Measurements from ENCODE around the gene PLD5. TPM values are rescaled to one million over a fixed set of nuclear protein-coding genes. Genes with fewer than 3 reads are reported as not detected.
A peak's percentile ranks its signal among the peaks of the same experiment; 100 is the strongest.

Gene PLD5
- total and polyA plus RNA-seq, 4 donors, result 4.6 to 11.5 (median 9.4) TPM

GRCh38 chr1:242456726-242457269 lies 67.7 kb downstream of the PLD5 start:
- Histone ChIP-seq H3K27me3 (ENCODE audit: control insufficient read depth, insufficient read depth, low read length) (no peaks in the 10 kb centered on the region), H3K27ac (ENCODE audit: low read depth, low read length) (no peak overlapping the region), H3K4me3 (ENCODE audit: low read depth, low read length) (no peak overlapping the region), H3K36me3 (ENCODE audit: control insufficient read depth, insufficient read depth, low read length) (no peaks in the 10 kb centered on the region), H3K9me3 (ENCODE audit: control insufficient read depth, insufficient read depth, low read length) (no peaks in the 10 kb centered on the region), H3K4me1 (ENCODE audit: control insufficient read depth, insufficient read depth, low read length) (no peaks in the 10 kb centered on the region)
- DNase-seq (ENCODE audit: low read depth in 4 of 6, low spot score in 6 of 6), result no peak
- 90% methylated on average over 3 of the region's 11 CpGs for WGBS (ENCODE audit: insufficient coverage)

DNA sequence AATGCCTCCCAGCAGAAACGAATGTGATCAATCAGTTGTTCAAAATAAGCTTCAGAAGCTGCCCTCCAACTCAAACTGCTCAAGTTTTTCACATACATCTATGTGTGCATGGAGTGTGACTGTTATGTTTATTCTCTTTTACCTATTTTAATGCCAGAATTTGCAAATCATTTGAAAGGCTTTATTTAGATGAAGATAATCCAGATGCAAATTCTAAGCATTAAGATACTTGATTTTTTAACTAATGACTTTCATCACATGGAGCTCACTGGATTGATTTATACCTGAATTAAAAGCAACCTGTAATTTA lies 69.5 kb downstream of the PLD5 start:
- H3K4me3 ChIP-seq (ENCODE audit: low read depth, low read length), result no peak overlapping the region
- no peaks in the 10 kb centered on the region for H3K4me1 ChIP-seq (ENCODE audit: control insufficient read depth, insufficient read depth, low read length)
- no peaks in the 10 kb centered on the region for H3K9me3 ChIP-seq (ENCODE audit: control insufficient read depth, insufficient read depth, low read length)
- H3K36me3 ChIP-seq (ENCODE audit: control insufficient read depth, insufficient read depth, low read length), result no peaks in the 10 kb centered on the region
- H3K27me3 ChIP-seq (ENCODE audit: control insufficient read depth, insufficient read depth, low read length), result no peaks in the 10 kb centered on the region
- no peak for DNase-seq (ENCODE audit: low read depth in 4 of 6, low spot score in 6 of 6)
- H3K27ac ChIP-seq (ENCODE audit: low read depth, low read length), result no peak overlapping the region
- WGBS (ENCODE audit: insufficient coverage), result no CpG with 5 or more reads among the region's 1 CpG

GRCh38 chr1:242454262-242455051 lies 70.0 kb downstream of the PLD5 start:
- 23% methylated on average over 4 of the region's 9 CpGs for WGBS (ENCODE audit: insufficient coverage)
- Histone ChIP-seq H3K4me1 (ENCODE audit: control insufficient read depth, insufficient read depth, low read length) (peaks cover 4% of the 10 kb centered on the region), H3K27ac (ENCODE audit: low read depth, low read length) (no peak overlapping the region), H3K4me3 (ENCODE audit: low read depth, low read length) (no peak overlapping the region), H3K36me3 (ENCODE audit: control insufficient read depth, insufficient read depth, low read length) (no peaks in the 10 kb centered on the region), H3K9me3 (ENCODE audit: control insufficient read depth, insufficient read depth, low read length) (no peaks in the 10 kb centered on the region), H3K27me3 (ENCODE audit: control insufficient read depth, insufficient read depth, low read length) (no peaks in the 10 kb centered on the region)
- DNase-seq (ENCODE audit: low read depth in 4 of 6, low spot score in 6 of 6), result peak in 5 of 6 donors; percentile 39 to 91 (median 45)

DNA sequence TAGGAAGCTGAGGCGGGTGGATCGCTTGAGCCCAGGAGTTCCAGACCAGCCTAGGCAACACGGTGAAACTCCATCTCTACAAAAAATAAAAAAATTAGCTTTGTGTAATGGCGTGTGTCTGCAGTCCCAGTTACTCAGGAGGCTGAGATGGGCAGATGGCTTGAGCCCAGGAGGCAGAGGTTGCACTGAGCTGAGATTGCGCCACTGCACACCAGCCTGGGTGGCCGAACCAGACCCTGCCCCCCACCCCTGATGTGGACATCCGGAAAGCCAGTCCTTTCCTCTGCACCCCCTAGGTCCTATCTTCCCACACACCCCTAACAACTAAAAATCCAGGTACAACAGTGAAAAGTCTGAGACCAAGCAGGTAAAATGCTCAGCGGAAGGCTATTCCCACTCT lies 71.9 kb downstream of the PLD5 start:
- Histone ChIP-seq H3K9me3 (ENCODE audit: control insufficient read depth, insufficient read depth, low read length) (no peaks in the 10 kb centered on the region), H3K4me1 (ENCODE audit: control insufficient read depth, insufficient read depth, low read length) (peaks cover 11% of the 10 kb centered on the region), H3K27ac (ENCODE audit: low read depth, low read length) (no peak overlapping the region), H3K36me3 (ENCODE audit: control insufficient read depth, insufficient read depth, low read length) (no peaks in the 10 kb centered on the region), H3K27me3 (ENCODE audit: control insufficient read depth, insufficient read depth, low read length) (no peaks in the 10 kb centered on the region), H3K4me3 (ENCODE audit: low read depth, low read length) (no peak overlapping the region)
- WGBS (ENCODE audit: insufficient coverage), result 97% methylated on average over 3 of the region's 8 CpGs
- DNase-seq (ENCODE audit: low read depth in 4 of 6, low spot score in 6 of 6), result no peak

DNA sequence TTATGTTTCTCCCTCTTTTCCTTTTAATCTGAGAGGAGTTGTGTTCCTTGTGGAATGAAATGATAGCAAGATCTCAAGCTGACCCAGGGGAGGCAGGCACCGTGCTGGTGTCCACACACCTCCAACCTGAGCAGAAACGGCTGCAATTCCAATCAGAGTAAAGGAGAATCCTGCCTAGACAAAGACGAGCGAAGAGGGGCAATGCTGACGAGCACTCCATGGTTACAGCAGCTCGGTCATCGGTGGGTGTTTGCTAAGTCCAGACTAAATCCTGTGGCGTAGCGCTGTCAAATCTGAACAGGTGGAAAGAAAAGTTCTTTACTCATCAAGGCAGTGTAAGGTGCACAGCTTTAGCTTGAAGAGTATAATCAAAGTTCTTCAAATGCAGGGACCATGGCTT lies 74.8 kb downstream of the PLD5 start:
- Histone ChIP-seq H3K27me3 (ENCODE audit: control insufficient read depth, insufficient read depth, low read length) (no peaks in the 10 kb centered on the region), H3K4me3 (ENCODE audit: low read depth, low read length) (no peak overlapping the region), H3K36me3 (ENCODE audit: control insufficient read depth, insufficient read depth, low read length) (no peaks in the 10 kb centered on the region), H3K9me3 (ENCODE audit: control insufficient read depth, insufficient read depth, low read length) (no peaks in the 10 kb centered on the region), H3K27ac (ENCODE audit: low read depth, low read length) (no peak overlapping the region), H3K4me1 (ENCODE audit: control insufficient read depth, insufficient read depth, low read length) (peaks cover 11% of the 10 kb centered on the region)
- 59% methylated on average over 7 of the region's 9 CpGs for WGBS (ENCODE audit: insufficient coverage)
- peak in 2 of 6 donors; percentile 15 to 45 for DNase-seq (ENCODE audit: low read depth in 4 of 6, low spot score in 6 of 6)

DNA sequence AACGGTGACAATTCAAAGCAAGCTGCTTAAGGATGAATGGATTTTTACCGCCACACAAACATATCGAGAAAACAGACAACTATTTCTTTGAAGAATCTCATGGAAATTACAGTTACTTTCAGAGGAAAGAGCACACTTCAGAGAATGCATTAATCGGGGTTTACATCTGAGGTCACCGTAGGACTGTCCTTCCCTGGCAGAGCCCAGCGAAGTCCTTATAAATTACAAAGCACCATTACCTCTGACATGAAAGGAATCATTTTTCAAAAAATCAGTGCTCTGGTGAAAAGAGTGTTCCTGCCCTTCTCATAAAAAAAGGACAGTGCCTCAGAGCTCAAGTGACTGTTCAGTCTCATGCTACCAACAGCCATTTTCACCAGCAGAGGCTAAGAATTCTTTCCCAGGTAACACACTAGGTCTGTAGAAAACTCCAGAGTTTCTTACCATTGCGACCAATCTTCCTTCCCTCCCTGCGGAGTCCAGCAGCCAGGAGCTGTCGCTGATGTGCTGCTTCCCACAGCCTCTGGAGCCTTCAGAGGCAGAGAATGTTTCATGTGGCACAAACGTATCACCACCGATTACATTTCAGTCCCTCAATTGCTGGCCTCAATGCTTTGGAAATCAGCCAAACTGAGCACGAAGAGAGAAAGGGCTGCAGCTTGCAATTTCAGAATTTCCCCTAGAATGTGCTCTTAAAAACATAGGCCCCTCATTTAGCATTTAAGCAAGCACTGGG lies 75.4 kb downstream of the PLD5 start:
- H3K4me3 ChIP-seq (ENCODE audit: low read depth, low read length), result no peak overlapping the region
- WGBS (ENCODE audit: insufficient coverage), result 7% methylated on average over 10 of the region's 12 CpGs
- no peak overlapping the region for H3K27ac ChIP-seq (ENCODE audit: low read depth, low read length)

GRCh38 chr1:242447689-242448088 lies 76.8 kb downstream of the PLD5 start:
- no peak for DNase-seq (ENCODE audit: low read depth in 4 of 6, low spot score in 6 of 6)
- Histone ChIP-seq H3K36me3 (ENCODE audit: control insufficient read depth, insufficient read depth, low read length) (no peaks in the 10 kb centered on the region), H3K4me3 (ENCODE audit: low read depth, low read length) (no peak overlapping the region), H3K27me3 (ENCODE audit: control insufficient read depth, insufficient read depth, low read length) (no peaks in the 10 kb centered on the region), H3K4me1 (ENCODE audit: control insufficient read depth, insufficient read depth, low read length) (peaks cover 11% of the 10 kb centered on the region), H3K27ac (ENCODE audit: low read depth, low read length) (no peak overlapping the region), H3K9me3 (ENCODE audit: control insufficient read depth, insufficient read depth, low read length) (no peaks in the 10 kb centered on the region)
- WGBS (ENCODE audit: insufficient coverage), result 65% methylated on average over 2 of the region's 7 CpGs

More for the DNA sequence above, 75.4 kb downstream of the PLD5 start:
- no peaks in the 10 kb centered on the region for H3K9me3 ChIP-seq (ENCODE audit: control insufficient read depth, insufficient read depth, low read length)
- peaks cover 11% of the 10 kb centered on the region for H3K4me1 ChIP-seq (ENCODE audit: control insufficient read depth, insufficient read depth, low read length)
- H3K27me3 ChIP-seq (ENCODE audit: control insufficient read depth, insufficient read depth, low read length), result no peaks in the 10 kb centered on the region
- H3K36me3 ChIP-seq (ENCODE audit: control insufficient read depth, insufficient read depth, low read length), result no peaks in the 10 kb centered on the region
- DNase-seq (ENCODE audit: low read depth in 4 of 6, low spot score in 6 of 6), result peak in 2 of 6 donors; percentile 61 to 84

DNA sequence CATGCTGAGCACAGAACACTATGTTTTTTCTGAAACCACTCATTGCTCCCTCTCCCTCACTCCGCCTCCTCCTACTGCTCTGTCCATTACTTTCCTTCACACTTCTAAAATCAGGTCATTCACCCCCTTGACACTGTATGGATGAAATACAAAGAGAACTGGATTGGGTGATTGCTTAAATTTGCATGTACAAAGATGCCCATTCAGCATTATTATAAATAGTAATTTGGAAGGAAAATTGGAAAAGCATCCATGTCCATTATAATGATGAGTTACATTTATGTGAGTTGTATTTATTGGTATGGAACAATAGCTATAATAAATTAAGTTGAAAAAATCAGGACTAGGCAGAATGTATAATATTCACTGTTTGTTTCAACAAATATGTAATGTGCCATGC lies 83.7 kb downstream of the PLD5 start:
- H3K27me3 ChIP-seq (ENCODE audit: control insufficient read depth, insufficient read depth, low read length), result no peaks in the 10 kb centered on the region
- H3K4me3 ChIP-seq (ENCODE audit: low read depth, low read length), result no peak overlapping the region
- H3K36me3 ChIP-seq (ENCODE audit: control insufficient read depth, insufficient read depth, low read length), result no peaks in the 10 kb centered on the region
- no peaks in the 10 kb centered on the region for H3K9me3 ChIP-seq (ENCODE audit: control insufficient read depth, insufficient read depth, low read length)
- H3K27ac ChIP-seq (ENCODE audit: low read depth, low read length), result no peak overlapping the region
- DNase-seq (ENCODE audit: low read depth in 4 of 6, low spot score in 6 of 6), result no peak
- WGBS (ENCODE audit: insufficient coverage), result no CpG with 5 or more reads among the region's 1 CpG
- no peaks in the 10 kb centered on the region for H3K4me1 ChIP-seq (ENCODE audit: control insufficient read depth, insufficient read depth, low read length)

DNA sequence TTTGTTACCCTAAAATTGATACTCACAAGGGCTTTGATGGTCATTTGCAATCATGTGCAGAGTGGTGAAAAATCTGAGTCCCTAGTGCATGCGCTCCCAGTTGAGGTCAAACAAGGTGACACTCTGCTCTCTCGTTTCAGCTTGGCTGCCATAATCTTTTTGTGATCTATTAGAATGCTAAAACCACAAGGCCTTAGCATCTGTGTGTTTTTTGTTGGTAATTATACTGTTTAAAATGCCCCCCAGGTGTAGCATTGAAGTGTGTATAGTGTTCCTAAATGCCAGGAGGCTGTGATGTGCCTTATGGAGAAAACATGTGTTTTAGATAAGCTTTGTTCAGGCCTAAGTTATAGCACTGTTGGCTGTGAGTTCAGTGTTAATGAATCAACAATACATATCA lies 89.3 kb downstream of the PLD5 start:
- Histone ChIP-seq H3K27ac (ENCODE audit: low read depth, low read length) (no peak overlapping the region), H3K27me3 (ENCODE audit: control insufficient read depth, insufficient read depth, low read length) (no peaks in the 10 kb centered on the region), H3K36me3 (ENCODE audit: control insufficient read depth, insufficient read depth, low read length) (no peaks in the 10 kb centered on the region), H3K4me1 (ENCODE audit: control insufficient read depth, insufficient read depth, low read length) (no peaks in the 10 kb centered on the region), H3K9me3 (ENCODE audit: control insufficient read depth, insufficient read depth, low read length) (no peaks in the 10 kb centered on the region), H3K4me3 (ENCODE audit: low read depth, low read length) (no peak overlapping the region)
- DNase-seq (ENCODE audit: low read depth in 4 of 6, low spot score in 6 of 6), result no peak
- WGBS (ENCODE audit: insufficient coverage), result 84% methylated on average over 2 of the region's 2 CpGs
